Measurements from ENCODE around the gene EGFLAM.

Gene EGFLAM

GRCh38 chr5:38453921-38454320, 195.6 kb downstream of the EGFLAM start:
- Histone ChIP-seq H3K4me1 (ENCODE audit: control insufficient read depth, insufficient read depth, low read length) (no peaks in the 10 kb centered on the region), H3K27me3 (ENCODE audit: control insufficient read depth, insufficient read depth, low read length) (no peaks in the 10 kb centered on the region), H3K9ac (ENCODE audit: low read depth, low read length) (no peak overlapping the region), H3K4me3 (ENCODE audit: low read length) (no peak overlapping the region), H3K36me3 (ENCODE audit: insufficient read depth, low read length) (peaks cover 45% of the 10 kb centered on the region), H3K4me2 (ENCODE audit: low read length) (no peak overlapping the region), H3K9me3 (replicated peaks; ENCODE audit: low read length) (no peaks in the 10 kb centered on the region)

- Histone ChIP-seq H3K4me2 (ENCODE audit: low read length) (no peak overlapping the region), H3K4me3 (ENCODE audit: low read length) (no peak overlapping the region), H3K9me3 (replicated peaks; ENCODE audit: low read length) (no peaks in the 10 kb centered on the region), H3K9ac (ENCODE audit: low read depth, low read length) (no peak overlapping the region), H3K4me1 (ENCODE audit: control insufficient read depth, insufficient read depth, low read length) (no peaks in the 10 kb centered on the region), H3K36me3 (ENCODE audit: insufficient read depth, low read length) (peaks cover 45% of the 10 kb centered on the region), H3K27me3 (ENCODE audit: control insufficient read depth, insufficient read depth, low read length) (no peaks in the 10 kb centered on the region)
Observed at GRCh38 chr5:38455796-38456330, 197.5 kb downstream of the EGFLAM start.

GRCh38 chr5:38456657-38457399, 198.5 kb downstream of the EGFLAM start:
- Histone ChIP-seq H3K4me3 (ENCODE audit: low read length) (no peak overlapping the region), H3K36me3 (ENCODE audit: insufficient read depth, low read length) (peaks cover 45% of the 10 kb centered on the region), H3K27me3 (ENCODE audit: control insufficient read depth, insufficient read depth, low read length) (no peaks in the 10 kb centered on the region), H3K4me2 (ENCODE audit: low read length) (no peak overlapping the region), H3K9me3 (replicated peaks; ENCODE audit: low read length) (no peaks in the 10 kb centered on the region), H3K9ac (ENCODE audit: low read depth, low read length) (no peak overlapping the region), H3K4me1 (ENCODE audit: control insufficient read depth, insufficient read depth, low read length) (no peaks in the 10 kb centered on the region)

- H3K9me3 ChIP-seq (replicated peaks; ENCODE audit: low read length), result no peaks in the 10 kb centered on the region
- no peak overlapping the region for H3K4me3 ChIP-seq (ENCODE audit: low read length)
- H3K9ac ChIP-seq (ENCODE audit: low read depth, low read length), result no peak overlapping the region
- H3K36me3 ChIP-seq (ENCODE audit: insufficient read depth, low read length), result peaks cover 35% of the 10 kb centered on the region
- H3K4me1 ChIP-seq (ENCODE audit: control insufficient read depth, insufficient read depth, low read length), result peaks cover 8% of the 10 kb centered on the region
- no peak overlapping the region for H3K4me2 ChIP-seq (ENCODE audit: low read length)
- H3K27me3 ChIP-seq (ENCODE audit: control insufficient read depth, insufficient read depth, low read length), result no peaks in the 10 kb centered on the region
Observed at GRCh38 chr5:38458174-38458573, 199.8 kb downstream of the EGFLAM start.

GRCh38 chr5:38462976-38463633, 204.7 kb downstream of the EGFLAM start:
- Histone ChIP-seq H3K4me1 (ENCODE audit: control insufficient read depth, insufficient read depth, low read length) (peaks cover 55% of the 10 kb centered on the region), H3K4me2 (ENCODE audit: low read length) (peak overlapping the region; percentile 66), H3K4me3 (ENCODE audit: low read length) (no peak overlapping the region), H3K9ac (ENCODE audit: low read depth, low read length) (peak overlapping the region; percentile 68), H3K9me3 (replicated peaks; ENCODE audit: low read length) (no peaks in the 10 kb centered on the region), H3K27me3 (ENCODE audit: control insufficient read depth, insufficient read depth, low read length) (no peaks in the 10 kb centered on the region), H3K36me3 (ENCODE audit: insufficient read depth, low read length) (peaks cover 20% of the 10 kb centered on the region)

- H3K9me3 ChIP-seq (replicated peaks; ENCODE audit: low read length), result no peaks in the 10 kb centered on the region
- H3K4me2 ChIP-seq (ENCODE audit: low read length), result peak overlapping the region; percentile 66
- H3K9ac ChIP-seq (ENCODE audit: low read depth, low read length), result peak overlapping the region; percentile 68
- peaks cover 63% of the 10 kb centered on the region for H3K4me1 ChIP-seq (ENCODE audit: control insufficient read depth, insufficient read depth, low read length)
- peaks cover 13% of the 10 kb centered on the region for H3K36me3 ChIP-seq (ENCODE audit: insufficient read depth, low read length)
- no peaks in the 10 kb centered on the region for H3K27me3 ChIP-seq (ENCODE audit: control insufficient read depth, insufficient read depth, low read length)
- peak overlapping the region; percentile 26 for H3K4me3 ChIP-seq (ENCODE audit: low read length)
Observed at GRCh38 chr5:38463634-38464521, 205.5 kb downstream of the EGFLAM start.

GRCh38 chr5:38465061-38465460, 206.7 kb downstream of the EGFLAM start:
- Histone ChIP-seq H3K4me3 (ENCODE audit: low read length) (no peak overlapping the region), H3K4me2 (ENCODE audit: low read length) (no peak overlapping the region), H3K9ac (ENCODE audit: low read depth, low read length) (peak overlapping the region; percentile 32), H3K36me3 (ENCODE audit: insufficient read depth, low read length) (peaks cover 5% of the 10 kb centered on the region), H3K9me3 (replicated peaks; ENCODE audit: low read length) (no peaks in the 10 kb centered on the region), H3K27me3 (ENCODE audit: control insufficient read depth, insufficient read depth, low read length) (no peaks in the 10 kb centered on the region), H3K4me1 (ENCODE audit: control insufficient read depth, insufficient read depth, low read length) (peaks cover 69% of the 10 kb centered on the region)

GRCh38 chr5:38465702-38466423, 207.5 kb downstream of the EGFLAM start:
- peak overlapping the region; percentile 4 for H3K4me2 ChIP-seq (ENCODE audit: low read length)
- no peaks in the 10 kb centered on the region for H3K27me3 ChIP-seq (ENCODE audit: control insufficient read depth, insufficient read depth, low read length)
- no peaks in the 10 kb centered on the region for H3K36me3 ChIP-seq (ENCODE audit: insufficient read depth, low read length)
- H3K9ac ChIP-seq (ENCODE audit: low read depth, low read length), result peak overlapping the region; percentile 17
- no peak overlapping the region for H3K4me3 ChIP-seq (ENCODE audit: low read length)
- H3K9me3 ChIP-seq (replicated peaks; ENCODE audit: low read length), result no peaks in the 10 kb centered on the region
- peaks cover 69% of the 10 kb centered on the region for H3K4me1 ChIP-seq (ENCODE audit: control insufficient read depth, insufficient read depth, low read length)

GRCh38 chr5:38466424-38467189, 208.2 kb downstream of the EGFLAM start:
- H3K36me3 ChIP-seq (ENCODE audit: insufficient read depth, low read length), result no peaks in the 10 kb centered on the region
- no peaks in the 10 kb centered on the region for H3K9me3 ChIP-seq (replicated peaks; ENCODE audit: low read length)
- H3K4me2 ChIP-seq (ENCODE audit: low read length), result peak overlapping the region; percentile 67
- peak overlapping the region; percentile 73 for H3K9ac ChIP-seq (ENCODE audit: low read depth, low read length)
- peak overlapping the region; percentile 25 for H3K4me3 ChIP-seq (ENCODE audit: low read length)
- peaks cover 69% of the 10 kb centered on the region for H3K4me1 ChIP-seq (ENCODE audit: control insufficient read depth, insufficient read depth, low read length)
- no peaks in the 10 kb centered on the region for H3K27me3 ChIP-seq (ENCODE audit: control insufficient read depth, insufficient read depth, low read length)

GRCh38 chr5:38467353-38468040, 209.1 kb downstream of the EGFLAM start:
- Histone ChIP-seq H3K36me3 (ENCODE audit: insufficient read depth, low read length) (no peaks in the 10 kb centered on the region), H3K4me1 (ENCODE audit: control insufficient read depth, insufficient read depth, low read length) (peaks cover 68% of the 10 kb centered on the region), H3K9ac (ENCODE audit: low read depth, low read length) (peak overlapping the region; percentile 73), H3K4me2 (ENCODE audit: low read length) (peak overlapping the region; percentile 67), H3K9me3 (replicated peaks; ENCODE audit: low read length) (no peaks in the 10 kb centered on the region), H3K4me3 (ENCODE audit: low read length) (peak overlapping the region; percentile 25), H3K27me3 (ENCODE audit: control insufficient read depth, insufficient read depth, low read length) (no peaks in the 10 kb centered on the region)
